Activated T-helper 1 cell treated with anti-CD3 and anti-CD28 coated beads, Interleukin-2, amount 50 U/mL, for 16 hours (primary cell): Measurements from ENCODE around the gene STK38L.

Source experiments
- DNase-seq, 2 donors: peaks; one replicate each; pipeline ENCODE4 v3.0.0-alpha.2; 2020; ENCODE audit warnings: low read depth in 1 of 2, low spot score in 1 of 2

Gene STK38L

DNA sequence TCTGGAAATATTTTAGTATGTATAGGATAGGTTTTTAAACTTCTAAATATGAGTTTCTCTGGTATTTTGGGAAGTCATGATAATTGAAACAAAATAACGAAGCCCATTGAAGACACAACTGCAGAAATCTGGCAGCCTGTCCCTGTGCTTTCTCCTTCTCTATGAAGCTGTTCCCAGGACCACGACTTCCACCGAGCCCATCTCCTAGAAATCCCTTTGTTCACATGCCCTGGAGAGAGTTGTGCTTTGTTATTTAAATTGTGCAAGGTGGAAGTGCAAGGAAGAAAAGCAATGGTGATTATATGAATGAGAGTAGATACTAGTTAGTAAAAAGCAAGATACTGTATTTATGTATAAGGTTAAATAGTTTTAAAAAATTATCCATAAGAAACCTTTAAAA is 32.2 kb downstream of the STK38L start:
- DNase-seq, result no peak

DNA sequence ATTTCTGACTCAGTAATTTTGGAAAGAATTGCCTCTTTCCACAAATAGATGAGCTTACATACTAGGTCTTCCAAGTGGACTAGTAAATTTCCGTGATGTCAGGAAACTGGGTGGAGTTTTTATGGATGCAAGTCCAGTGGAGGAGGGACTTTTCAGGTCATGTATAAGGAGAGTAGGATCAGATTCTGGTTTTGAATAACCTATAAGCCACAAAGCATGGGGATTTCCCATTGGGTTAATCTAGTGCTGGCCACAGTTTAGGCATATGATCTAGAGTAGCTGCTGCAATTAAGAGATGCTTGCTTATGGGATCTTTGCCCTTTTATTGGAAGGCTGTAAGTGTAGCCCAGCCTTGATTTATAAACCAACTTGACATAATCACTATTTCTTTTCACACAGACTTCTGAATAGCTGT is 33.8 kb downstream of the STK38L start:
- DNase-seq, result no peak

DNA sequence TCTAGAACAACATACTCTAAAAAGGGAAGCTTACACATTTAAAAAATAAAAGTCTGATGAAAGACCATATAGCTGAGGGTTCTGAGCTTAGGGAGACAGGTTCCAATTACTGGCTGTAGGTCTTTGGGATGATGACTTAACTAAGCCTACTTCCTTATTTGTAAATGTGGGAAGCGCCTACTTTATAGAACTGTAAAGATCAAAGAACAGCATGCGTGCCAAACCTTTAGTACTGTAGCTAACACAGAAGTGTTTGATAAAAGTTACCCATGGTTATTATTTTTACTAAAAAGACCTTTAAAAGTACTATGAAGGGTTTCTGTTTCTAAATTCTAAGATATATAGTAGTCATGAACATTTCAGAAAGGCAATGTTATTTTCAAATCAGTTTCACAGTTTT is 35.7 kb downstream of the STK38L start:
- DNase-seq, result no peak

DNA sequence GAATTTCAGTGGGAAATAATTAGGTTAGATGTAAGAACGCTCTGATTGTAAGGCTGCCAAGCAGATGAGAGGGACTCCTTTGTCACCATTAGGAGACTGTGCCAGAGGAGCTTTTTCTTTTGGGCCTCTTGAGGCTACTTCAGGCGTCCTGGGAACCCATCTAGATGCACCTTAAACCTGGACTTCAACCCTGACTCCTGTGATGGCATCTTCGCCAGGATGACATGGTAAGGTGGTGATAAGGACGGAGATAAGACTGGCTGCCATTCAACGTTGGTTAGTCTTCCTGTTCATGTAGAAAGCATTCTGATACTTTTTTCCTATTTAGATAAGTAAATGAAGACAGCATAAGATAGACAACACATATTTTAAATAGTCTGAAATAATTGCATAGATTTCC is 36.3 kb downstream of the STK38L start:
- no peak for DNase-seq

DNA sequence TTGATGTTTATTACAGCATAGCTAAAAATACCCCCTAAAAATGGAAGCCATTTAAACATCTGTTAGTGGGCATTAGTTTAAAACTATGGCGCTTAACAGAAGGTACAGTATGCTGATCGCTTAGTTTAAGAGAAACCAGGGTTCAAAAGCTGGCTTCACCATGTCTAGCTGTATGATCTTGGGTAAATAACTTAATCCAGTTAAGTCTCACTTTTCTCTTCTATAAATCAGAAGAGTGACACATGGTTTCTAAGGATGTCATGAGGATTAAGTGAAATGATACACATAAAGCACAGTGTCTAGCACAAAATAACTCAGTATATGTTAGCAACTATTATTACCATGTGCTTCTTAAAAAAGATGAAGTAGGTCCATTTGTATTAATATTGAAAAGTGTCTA is 38.7 kb downstream of the STK38L start:
- no peak for DNase-seq

DNA sequence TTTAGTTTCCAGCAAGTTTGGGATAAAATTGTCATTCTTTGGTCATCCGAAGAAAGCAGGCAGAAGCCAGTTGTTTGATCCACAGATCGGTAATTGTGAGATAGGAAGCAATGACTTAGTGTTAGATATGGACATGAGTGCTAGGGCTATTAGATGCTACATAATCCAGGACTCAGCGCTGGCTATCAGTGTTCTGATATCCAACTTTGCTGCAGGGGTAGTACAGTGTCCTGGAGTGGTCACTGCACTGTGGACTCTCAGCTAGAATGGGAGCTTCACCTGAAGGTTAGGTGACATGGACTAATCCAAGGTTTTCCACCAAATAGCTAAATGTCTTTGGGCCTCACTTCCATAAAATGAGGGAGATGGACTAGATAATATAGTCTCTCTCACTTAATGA is 39.9 kb downstream of the STK38L start:
- no peak for DNase-seq

DNA sequence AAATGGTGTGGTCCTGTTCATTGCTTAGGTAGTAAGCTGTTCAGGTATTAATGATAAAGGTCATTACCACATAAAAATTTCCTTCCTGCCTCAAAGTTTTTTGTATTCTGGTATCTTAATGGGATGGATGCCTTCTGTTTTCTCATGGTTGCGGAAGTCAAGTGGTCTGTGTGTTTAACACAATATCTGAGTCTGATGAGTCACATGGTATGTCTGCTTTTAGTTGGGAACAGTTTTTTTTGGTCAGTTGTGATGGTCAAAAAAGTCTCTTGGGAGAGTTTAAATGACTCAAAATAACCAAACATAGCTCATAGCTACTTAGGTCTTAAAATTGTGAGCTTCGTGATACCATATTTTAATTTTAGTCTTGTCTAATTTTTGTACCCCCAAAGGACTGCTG is 40.7 kb downstream of the STK38L start:
- no peak for DNase-seq

DNA sequence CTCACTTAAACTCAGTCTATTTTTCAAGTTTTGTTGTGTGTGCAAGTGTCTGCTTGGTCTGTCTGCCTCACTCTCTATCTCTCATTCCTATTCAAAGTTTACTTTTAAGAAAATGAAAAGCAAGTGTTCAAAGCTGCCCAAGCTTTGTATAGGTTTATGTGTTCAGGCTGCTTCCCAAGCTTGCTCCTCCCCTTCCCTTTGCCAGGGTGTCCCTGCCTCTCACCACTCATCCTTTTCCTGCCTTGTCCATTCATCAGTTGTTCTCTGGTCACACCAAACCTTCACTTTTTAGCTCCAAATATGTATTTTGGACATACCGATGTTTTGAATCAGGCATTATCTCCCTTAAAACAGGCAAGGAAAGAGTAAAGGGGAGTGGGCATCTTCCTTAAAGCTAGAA is 41.3 kb downstream of the STK38L start:
- no peak for DNase-seq

DNA sequence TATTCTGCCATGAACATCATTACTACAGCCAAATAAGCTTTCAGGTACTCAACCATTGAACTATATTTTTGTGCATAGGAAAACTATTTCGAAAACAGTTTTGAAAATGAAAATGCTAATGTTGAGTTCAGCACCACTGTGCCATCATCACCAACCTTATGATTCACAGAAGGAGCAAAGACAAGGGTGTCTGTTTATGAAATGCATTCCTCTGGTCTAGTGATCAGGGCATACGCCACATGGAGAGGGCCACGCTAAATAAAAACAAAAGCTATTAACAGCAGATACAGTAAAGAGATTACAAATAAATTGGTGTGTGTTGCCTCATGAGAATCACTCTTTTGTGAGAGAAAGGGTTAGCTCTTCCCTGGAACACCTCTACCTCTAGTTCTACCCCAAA is 45.3 kb downstream of the STK38L start:
- DNase-seq, result no peak

DNA sequence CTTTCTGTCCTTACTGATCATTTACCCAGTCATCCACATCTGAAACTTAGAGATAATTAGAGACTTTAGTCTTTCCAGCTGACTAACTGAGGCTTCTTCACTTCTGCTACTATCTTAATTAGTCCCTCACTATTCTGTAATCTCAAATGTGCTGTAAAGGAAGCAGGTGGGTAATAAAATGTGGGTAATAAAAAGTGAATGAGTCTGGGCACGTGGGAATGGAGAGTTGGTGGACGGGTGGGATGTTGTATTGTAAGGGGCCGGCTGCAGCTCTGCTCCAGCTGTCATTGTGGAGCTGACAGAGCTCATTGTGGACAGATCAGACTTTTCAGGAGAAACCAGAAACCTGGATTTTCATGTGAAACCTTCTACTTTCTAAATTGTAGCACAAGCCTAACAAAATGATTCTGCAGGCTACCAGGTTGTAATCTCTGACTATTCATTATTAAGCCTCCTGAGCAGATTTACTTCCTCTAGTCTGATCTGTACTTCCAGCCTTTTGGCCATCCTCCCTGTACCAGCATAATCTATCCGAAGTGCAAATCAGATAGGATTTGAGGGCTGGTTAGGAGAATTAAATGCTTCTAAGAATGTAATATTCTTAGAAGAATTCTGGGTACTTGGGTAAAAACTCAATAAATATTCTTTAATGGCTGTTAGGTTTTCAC is 46.5 kb downstream of the STK38L start:
- no peak for DNase-seq

DNA sequence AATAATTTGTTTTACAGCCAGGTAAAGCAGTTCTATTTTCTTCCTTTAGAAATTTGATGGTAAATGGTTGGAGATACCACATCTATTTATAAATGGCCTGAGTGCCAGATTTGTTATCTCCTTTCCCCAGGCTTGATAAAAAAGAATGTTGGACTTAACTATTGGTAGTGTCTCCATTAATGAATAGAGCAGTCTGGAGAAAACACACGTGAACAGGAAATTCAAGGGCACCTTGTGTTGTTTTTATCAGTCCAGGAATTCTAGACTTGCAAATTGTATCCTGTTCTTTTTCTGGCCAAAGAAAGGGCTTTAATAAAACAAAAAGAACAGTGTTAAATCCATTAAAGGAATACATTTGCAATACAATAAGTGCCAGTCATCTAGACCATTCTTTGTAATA is 47.8 kb downstream of the STK38L start:
- no peak for DNase-seq

DNA sequence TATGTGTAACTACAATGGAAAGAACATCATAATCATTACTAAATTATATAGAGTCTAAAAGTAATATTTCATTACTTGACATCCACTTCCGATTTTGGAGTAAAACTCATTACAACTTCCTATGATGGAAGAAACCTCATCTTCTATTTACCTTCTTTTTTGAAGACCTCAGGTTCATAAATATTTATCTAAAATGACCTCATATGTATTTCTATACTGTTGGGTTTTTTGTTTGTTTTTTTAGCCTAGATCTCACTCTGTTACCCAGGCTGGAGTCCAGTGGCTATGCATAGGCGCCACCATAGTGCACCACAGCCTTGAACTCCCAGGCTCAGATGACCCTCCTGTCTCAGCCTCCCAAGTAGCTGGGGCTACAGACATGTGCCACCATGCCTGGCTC is 48.6 kb downstream of the STK38L start:
- no peak for DNase-seq

DNA sequence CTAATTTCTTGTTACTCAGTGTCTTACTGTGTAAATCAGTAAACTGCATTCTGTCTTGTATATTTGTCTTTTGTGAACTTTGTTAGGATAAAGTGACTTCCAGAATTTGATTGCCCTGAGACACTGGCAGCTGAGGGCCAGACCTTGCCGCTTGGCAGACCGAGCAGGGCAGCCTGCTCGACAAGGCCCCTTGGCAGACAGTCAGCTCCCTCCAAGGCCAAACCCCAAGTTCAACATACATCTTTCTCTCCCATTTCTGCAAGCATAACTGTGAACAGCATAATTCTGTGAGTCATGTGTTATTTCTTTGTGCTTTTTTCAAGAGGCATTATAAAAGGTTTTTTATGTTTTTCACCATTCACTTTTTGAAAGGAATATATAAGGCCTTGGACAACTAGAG is 49.4 kb downstream of the STK38L start:
- DNase-seq, result no peak

DNA sequence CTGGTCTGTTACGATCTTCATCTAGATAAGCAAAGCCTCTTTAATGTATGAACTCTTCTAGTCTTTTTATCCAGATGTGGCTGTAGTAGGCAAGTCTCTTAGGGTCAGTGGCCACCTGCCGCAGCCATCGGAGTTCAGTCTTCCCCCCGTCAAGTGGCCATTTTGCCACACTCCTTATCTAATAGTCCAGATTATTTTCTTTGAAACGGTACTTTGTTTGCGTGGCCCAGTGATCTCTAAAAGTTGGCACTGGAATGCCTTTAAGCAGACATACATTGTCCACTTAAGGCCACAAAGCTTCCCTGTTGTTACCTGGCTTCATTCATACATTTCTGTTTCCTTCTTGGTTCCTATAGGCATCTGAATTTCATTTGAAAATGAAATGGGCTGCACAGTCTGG is 52.6 kb downstream of the STK38L start:
- DNase-seq, result no peak

DNA sequence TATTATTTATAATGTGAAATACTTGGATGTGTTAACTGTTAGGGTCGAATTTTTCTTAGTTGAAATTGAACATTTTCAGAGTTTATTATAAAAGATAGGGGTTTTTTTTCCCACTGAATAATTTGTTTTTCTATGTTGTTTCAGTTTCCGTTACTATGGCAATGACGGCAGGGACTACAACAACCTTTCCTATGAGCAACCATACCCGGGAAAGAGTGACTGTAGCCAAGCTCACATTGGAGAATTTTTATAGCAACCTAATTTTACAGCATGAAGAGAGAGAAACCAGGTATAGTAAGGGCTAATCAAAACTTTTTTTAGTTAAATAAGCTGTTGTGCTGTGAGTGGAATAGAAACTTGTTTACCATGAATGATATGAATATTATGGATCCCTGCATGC is 53.5 kb downstream of the STK38L start:
- no peak for DNase-seq

DNA sequence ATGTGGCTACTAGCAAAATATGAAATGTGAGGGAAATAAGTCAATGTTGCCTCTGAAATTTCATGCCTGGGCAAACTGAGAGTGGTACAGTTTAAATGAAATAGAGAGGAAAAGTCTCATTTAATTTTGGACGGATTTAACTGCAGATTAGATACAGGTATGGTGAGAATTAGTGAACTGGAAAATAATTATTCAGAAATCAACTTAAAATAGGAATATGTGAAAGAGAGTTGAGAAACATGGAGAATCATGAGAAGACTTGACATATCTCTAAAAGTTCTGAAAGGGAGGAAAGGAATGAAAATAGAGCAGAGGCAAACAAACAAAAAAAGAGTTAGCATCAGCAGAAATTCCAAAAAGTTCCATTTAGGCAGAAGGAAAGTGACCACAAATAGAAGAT is 55.0 kb downstream of the STK38L start:
- DNase-seq, result no peak

DNA sequence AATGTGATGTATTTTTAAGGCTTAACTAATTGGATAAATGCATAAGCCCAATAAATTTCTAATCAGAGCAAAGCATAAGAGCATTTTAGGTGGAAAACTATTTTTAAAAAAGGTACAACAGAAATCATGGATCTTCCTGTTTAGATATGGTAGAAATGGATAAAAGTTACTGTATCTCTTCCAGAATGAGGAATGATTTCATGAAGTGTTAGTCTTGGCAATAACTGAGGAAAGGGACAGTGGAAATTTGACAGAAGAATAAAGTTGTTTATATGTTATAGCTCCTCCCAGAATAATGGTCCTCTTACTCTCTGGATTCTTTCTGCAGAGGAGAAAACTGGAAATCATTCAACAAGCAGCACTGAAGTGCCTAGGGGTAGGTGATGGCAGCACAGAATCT is 56.1 kb downstream of the STK38L start:
- no peak for DNase-seq

DNA sequence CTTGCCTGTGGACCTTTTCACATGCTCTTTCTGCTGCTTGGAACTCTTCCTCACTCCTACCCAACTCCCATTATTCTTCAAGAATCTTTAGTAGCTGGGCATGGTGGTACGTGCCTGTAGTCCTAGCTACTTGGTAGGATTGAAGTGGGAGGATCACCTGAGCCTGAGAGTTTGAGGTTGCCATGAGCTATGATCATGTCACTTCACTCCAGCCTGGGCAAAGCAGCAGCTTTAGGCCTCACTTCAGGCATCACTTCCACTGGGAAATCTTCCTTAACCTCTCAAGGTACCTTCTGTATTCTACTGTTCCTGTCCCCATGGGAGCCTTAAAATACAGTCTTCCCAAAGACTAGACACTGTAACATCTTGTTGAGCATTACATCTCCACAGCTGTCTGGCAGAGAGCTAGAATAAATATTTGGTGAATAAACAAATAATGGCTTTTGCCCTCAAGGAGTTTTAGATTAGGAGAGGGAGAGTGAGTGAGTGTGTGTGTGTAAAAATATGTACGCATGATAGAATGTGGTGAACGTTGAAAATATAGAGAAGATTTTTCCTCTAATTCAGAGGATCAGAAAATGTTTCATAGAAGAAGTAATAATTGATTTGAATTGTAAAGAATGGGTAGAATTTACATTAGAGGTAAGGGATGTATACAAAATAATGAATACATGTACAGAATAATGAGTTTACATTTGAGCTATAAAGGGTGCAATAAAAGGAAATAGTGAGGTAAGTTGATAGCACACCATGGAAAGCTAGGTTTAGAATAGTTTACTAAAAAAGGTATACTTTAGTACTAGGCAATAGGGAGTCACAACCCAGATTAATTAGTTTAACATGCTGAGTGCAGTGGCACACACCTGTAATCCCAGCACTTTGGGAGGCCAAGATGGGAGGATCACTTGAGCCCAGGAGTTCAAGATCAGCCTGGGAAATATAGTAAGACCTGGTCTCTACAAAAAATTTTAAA is 59.3 kb downstream of the STK38L start:
- no peak for DNase-seq

DNA sequence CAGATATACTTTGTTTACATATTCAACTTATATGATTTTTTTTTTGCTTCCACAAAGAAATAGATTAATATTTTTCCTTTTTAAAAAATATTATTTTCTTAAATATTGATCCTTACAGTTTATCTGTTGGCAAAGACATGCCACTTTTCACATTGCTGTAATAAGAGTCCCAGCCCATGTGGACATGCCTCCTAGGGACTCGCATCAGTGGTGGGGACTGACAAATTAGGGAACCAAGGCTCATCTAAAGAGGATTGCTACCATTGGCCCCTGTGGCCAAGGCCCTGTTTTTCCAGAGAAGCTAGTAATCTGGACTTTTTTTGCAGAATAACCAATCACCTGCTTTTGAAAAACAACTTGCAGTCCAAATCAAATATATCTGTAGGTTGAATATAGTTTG is 60.8 kb downstream of the STK38L start:
- no peak for DNase-seq

DNA sequence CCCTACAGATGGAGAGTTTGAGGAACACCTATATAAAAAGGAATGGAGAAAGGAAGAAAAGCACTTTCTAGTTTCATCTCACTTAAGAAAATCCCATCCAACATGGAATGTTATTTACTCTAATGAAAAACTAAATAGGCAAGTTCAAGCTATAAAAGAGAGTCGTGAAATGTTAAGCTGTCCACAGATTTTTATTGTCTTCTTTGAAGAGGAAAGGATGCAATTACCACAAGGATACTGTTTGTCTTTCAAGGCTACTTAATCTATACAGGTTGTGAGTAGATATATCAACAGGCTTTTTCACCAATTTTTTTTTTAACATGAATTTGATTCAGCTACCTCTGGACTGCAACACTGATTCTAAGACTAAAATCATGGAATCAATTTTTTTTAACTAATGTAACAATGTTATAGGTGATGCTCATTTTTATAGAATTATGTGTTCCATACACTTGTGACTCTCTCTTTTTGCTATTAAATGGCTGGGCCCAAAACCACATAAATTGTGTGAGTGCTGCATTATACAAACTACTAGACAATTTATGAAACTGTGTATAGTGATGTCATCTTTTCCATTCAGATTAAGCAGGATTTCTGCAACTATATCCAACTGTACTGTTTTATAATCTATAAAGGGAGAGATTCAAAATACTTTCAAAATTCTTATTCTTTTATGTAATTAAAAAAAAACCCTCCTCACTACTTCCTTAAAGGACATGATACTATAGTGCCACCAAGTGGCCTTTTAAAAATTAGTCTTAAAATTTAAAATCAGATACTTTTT is 61.8 kb downstream of the STK38L start:
- no peak for DNase-seq

DNA sequence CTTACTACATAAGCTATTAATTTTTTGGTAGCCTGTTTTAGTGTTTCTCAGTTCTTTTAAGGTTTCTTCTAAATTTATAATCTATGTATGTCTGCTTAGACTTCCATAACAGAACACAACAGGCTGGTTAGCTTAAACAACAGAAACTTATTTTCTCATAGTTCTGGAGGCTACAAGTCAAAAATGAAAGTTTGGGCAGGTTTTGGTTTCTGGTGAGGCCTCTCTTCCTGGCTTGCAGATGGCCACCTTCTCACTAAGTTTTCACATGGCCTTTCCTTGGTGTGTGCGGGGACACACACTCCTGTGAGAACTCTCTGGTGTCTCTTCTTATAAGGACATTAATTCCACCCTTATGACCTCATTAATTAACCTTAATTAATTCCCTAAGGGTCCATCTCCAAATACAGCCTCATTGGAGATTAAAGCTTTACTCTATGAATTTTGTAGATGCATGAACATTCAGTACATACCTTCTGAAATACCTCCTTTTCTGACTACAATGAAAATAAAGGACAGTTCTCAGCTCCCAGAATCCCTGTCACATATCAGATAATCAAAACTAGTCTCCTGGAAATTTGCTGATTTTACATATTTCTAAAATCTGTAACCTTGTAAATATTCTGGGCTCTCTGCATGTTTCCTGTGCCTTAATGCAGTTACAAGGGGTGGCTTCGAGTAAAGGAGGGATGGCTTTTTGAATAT is 65.4 kb downstream of the STK38L start:
- DNase-seq, result no peak
